Panc1 (cell line): ENCODE data around the gene PPP1R3C.

Experiments
- CTCF ChIP-seq: fragments of 450-650 bp; IDR thresholded peaks from 2 replicates; pipeline ENCODE4 v1.5.1; 2017; ENCODE audit warnings: mild to moderate bottlenecking
- SIN3A ChIP-seq: IDR thresholded peaks from 2 replicates; pipeline ENCODE4 v1.6.1; 2012; ENCODE audit warnings: low read depth, mild to moderate bottlenecking, low read length, moderate library complexity, borderline replicate concordance; ENCODE audit not compliant: insufficient read depth

- TF ChIP-seq CTCF (no peak), SIN3A (no peak)
These were observed 43.2 kb downstream of the PPP1R3C start for GRCh38 chr10:91589658-91590035.
